Bronchial epithelial cell (primary cell): ENCODE data around the gene CHCHD6. TPM values are rescaled to one million over a fixed set of nuclear protein-coding genes. Genes with fewer than 3 reads are reported as not detected.
A peak's percentile ranks its signal among the peaks of the same experiment; 100 is the strongest.

Experiments used
- DNase-seq: peaks from one replicate; pipeline ENCODE4 v3.0.0-alpha.2; 2010; ENCODE audit warnings: low read depth
- FAIRE-seq: peaks from 2 replicates; lab custom pipeline; 2011; peaks lifted over from hg19 to GRCh38; lab: Jason Lieb, UNC
- H3K27me3 ChIP-seq: 2 replicates; pipeline ENCODE4 v1.5.1; 2011; ENCODE audit warnings: low read length; ENCODE audit not compliant: control insufficient read depth, insufficient read depth
- H3K36me3 ChIP-seq: 2 replicates; pipeline ENCODE4 v1.5.1; 2011; ENCODE audit warnings: low read length; ENCODE audit not compliant: control insufficient read depth, insufficient read depth
- H3K4me3 ChIP-seq: 2 replicates; pipeline ENCODE4 v1.5.1; 2011; ENCODE audit warnings: mild to moderate bottlenecking, low read depth, low read length, control low read depth
- CTCF ChIP-seq: IDR thresholded peaks from 2 replicates; pipeline ENCODE4 v1.5.1; 2011; ENCODE audit warnings: mild to moderate bottlenecking, moderate library complexity, low read length, control low read depth, inconsistent platforms; ENCODE audit not compliant: insufficient read depth, severe bottlenecking
- total RNA-seq: library from RNA; depleted of rRNA; stranded (reverse); fragments of >200 nt; gene quantifications from 2 replicates; pipeline ENCODE4 v1.2.1, GENCODE V29; 2014

The CHCHD6 gene
- total RNA-seq, 1 donor from 2014 or later, result 25.5 TPM

- FAIRE-seq, result no peak
- no peak for DNase-seq
- H3K4me3 ChIP-seq, result no peak overlapping the region
- no peaks in the 10 kb centered on the region for H3K27me3 ChIP-seq
- no peak for TF ChIP-seq CTCF
- H3K36me3 ChIP-seq, result no peaks in the 10 kb centered on the region
Measured at GRCh38 chr3:126714921-126715320, 10.9 kb downstream of the CHCHD6 start.

- Histone ChIP-seq H3K4me3 (no peak overlapping the region), H3K27me3 (no peaks in the 10 kb centered on the region), H3K36me3 (no peaks in the 10 kb centered on the region)
- no peak for DNase-seq
- FAIRE-seq, result no peak
- TF ChIP-seq CTCF, result no peak
Measured at GRCh38 chr3:126715432-126715831, 11.4 kb downstream of the CHCHD6 start.

- DNase-seq (no peak), FAIRE-seq (peak; percentile 72)
- no peaks in the 10 kb centered on the region for H3K27me3 ChIP-seq
- TF ChIP-seq CTCF, result no peak
- H3K4me3 ChIP-seq, result no peak overlapping the region
- no peaks in the 10 kb centered on the region for H3K36me3 ChIP-seq
Measured at GRCh38 chr3:126716057-126716456, 12.0 kb downstream of the CHCHD6 start.

- DNase-seq (no peak), FAIRE-seq (no peak)
- Histone ChIP-seq H3K4me3 (no peak overlapping the region), H3K27me3 (no peaks in the 10 kb centered on the region), H3K36me3 (no peaks in the 10 kb centered on the region)
- TF ChIP-seq CTCF, result no peak
Measured at GRCh38 chr3:126718561-126719445, 14.8 kb downstream of the CHCHD6 start.

- FAIRE-seq (no peak), DNase-seq (no peak)
Measured at GRCh38 chr3:126720596-126720995, 16.6 kb downstream of the CHCHD6 start.

More at GRCh38 chr3:126720596-126720995, 16.6 kb downstream of the CHCHD6 start:
- no peak overlapping the region for H3K4me3 ChIP-seq
- no peaks in the 10 kb centered on the region for H3K36me3 ChIP-seq
- H3K27me3 ChIP-seq, result no peaks in the 10 kb centered on the region
- TF ChIP-seq CTCF, result no peak
